Measurements from ENCODE around the gene WDR90.

The WDR90 gene

GRCh38 chr16:714558-715476 lies 65.7 kb downstream of the WDR90 start, which contains the start of gene METRN:
Gene METRN, plus strand, starts transcription at chr16:715118. Its CDS starts 172 bp downstream, at chr16:715290.
- Histone ChIP-seq H4K91ac (ENCODE audit: low read depth, low read length, poor library complexity) (peak within 1 kb of the TSS; percentile 85), H2AK5ac (ENCODE audit: low read depth, low read length) (peak within 1 kb of the TSS; percentile 100), H3K4ac (ENCODE audit: low read length) (peak within 1 kb of the TSS; percentile 100), H2BK15ac (ENCODE audit: low read length) (peak within 1 kb of the TSS; percentile 99), H2BK120ac (ENCODE audit: low read depth, low read length) (peak within 1 kb of the TSS; percentile 100), H2AFZ (ENCODE audit: low read length) (peak within 1 kb of the TSS; percentile 90), H3K27ac (replicated peaks; ENCODE audit: low read length) (peak within 1 kb of the TSS; percentile 97), H3K9me3 (replicated peaks in 1 of 2; ENCODE audit: control insufficient read depth in 2 of 2, insufficient read depth in 1 of 2, low read depth in 1 of 2, low read length in 2 of 2) (no peaks in the 10 kb centered on the region), H3K36me3 (replicated peaks in 1 of 2; ENCODE audit: control insufficient read depth in 2 of 2, insufficient read depth in 2 of 2, low read length in 2 of 2) (peaks cover 11 to 28% of the 10 kb centered on the region in 2 donors), H4K8ac (ENCODE audit: low read depth, low read length) (peak within 1 kb of the TSS; percentile 86), H3K4me2 (ENCODE audit: insufficient read depth, low read length, poor library complexity, severe bottlenecking) (peak within 1 kb of the TSS; percentile 99), H3K4me3 (ENCODE audit: low read length in 2 of 2) (peak within 1 kb of the TSS; percentile 62 to 96), H3K79me1 (ENCODE audit: low read depth, low read length) (peaks cover 32% of the 10 kb centered on the region), H3K27me3 (ENCODE audit: control insufficient read depth in 3 of 3, insufficient read depth in 3 of 3, low read depth in 1 of 3, low read length in 3 of 3) (peaks cover 0 to 7% (median 0%) of the 10 kb centered on the region in 3 experiments), H3K23ac (ENCODE audit: low read depth, low read length, poor library complexity) (peak within 1 kb of the TSS; percentile 89), H2BK5ac (ENCODE audit: low read length) (peak within 1 kb of the TSS; percentile 100), H3K4me1 (ENCODE audit: control insufficient read depth in 2 of 2, insufficient read depth in 1 of 2, low read depth in 1 of 2, low read length in 2 of 2) (peaks cover 51 to 64% of the 10 kb centered on the region in 2 donors), H3K9ac (ENCODE audit: low read depth, low read length, poor library complexity) (peak within 1 kb of the TSS; percentile 98), H3K14ac (ENCODE audit: low read length) (peak within 1 kb of the TSS; percentile 71), H3K18ac (ENCODE audit: low read length) (peak within 1 kb of the TSS; percentile 100), H2BK12ac (ENCODE audit: low read length) (peak within 1 kb of the TSS; percentile 100)
- peak; percentile 87 for DNase-seq (ENCODE audit: low spot score)
- no CpG with 5 or more reads among the region's 108 CpGs for WGBS, 2 donors (ENCODE audit: extremely low coverage in 2 of 2, insufficient read length in 2 of 2, insufficient replicate concordance in 1 of 2)

GRCh38 chr16:715477-716199 lies 66.5 kb downstream of the WDR90 start:
- Histone ChIP-seq H4K8ac (ENCODE audit: low read depth, low read length) (peak overlapping the region; percentile 82), H3K4me2 (ENCODE audit: insufficient read depth, low read length, poor library complexity, severe bottlenecking) (peak overlapping the region; percentile 99), H2BK12ac (ENCODE audit: low read length) (peak overlapping the region; percentile 100), H3K79me1 (ENCODE audit: low read depth, low read length) (peaks cover 35% of the 10 kb centered on the region), H3K27me3 (ENCODE audit: control insufficient read depth in 3 of 3, insufficient read depth in 3 of 3, low read depth in 1 of 3, low read length in 3 of 3) (peaks cover 0 to 7% (median 0%) of the 10 kb centered on the region in 3 experiments), H3K14ac (ENCODE audit: low read length) (peak overlapping the region; percentile 71), H2BK5ac (ENCODE audit: low read length) (peak overlapping the region; percentile 100), H3K9me3 (replicated peaks in 1 of 2; ENCODE audit: control insufficient read depth in 2 of 2, insufficient read depth in 1 of 2, low read depth in 1 of 2, low read length in 2 of 2) (no peaks in the 10 kb centered on the region), H3K9ac (ENCODE audit: low read depth, low read length, poor library complexity) (peak overlapping the region; percentile 98), H3K4me3 (ENCODE audit: low read length in 2 of 2) (peak overlapping the region; percentile 62 to 96), H3K4me1 (ENCODE audit: control insufficient read depth in 2 of 2, insufficient read depth in 1 of 2, low read depth in 1 of 2, low read length in 2 of 2) (peaks cover 47 to 61% of the 10 kb centered on the region in 2 donors), H3K23ac (ENCODE audit: low read depth, low read length, poor library complexity) (peak overlapping the region; percentile 89), H2AK5ac (ENCODE audit: low read depth, low read length) (peak overlapping the region; percentile 100), H2AFZ (ENCODE audit: low read length) (no peak overlapping the region), H4K91ac (ENCODE audit: low read depth, low read length, poor library complexity) (no peak overlapping the region), H3K27ac (replicated peaks; ENCODE audit: low read length) (peak overlapping the region; percentile 97), H3K36me3 (replicated peaks in 1 of 2; ENCODE audit: control insufficient read depth in 2 of 2, insufficient read depth in 2 of 2, low read length in 2 of 2) (peaks cover 11 to 28% of the 10 kb centered on the region in 2 donors), H2BK15ac (ENCODE audit: low read length) (peak overlapping the region; percentile 99), H2BK120ac (ENCODE audit: low read depth, low read length) (peak overlapping the region; percentile 100), H3K18ac (ENCODE audit: low read length) (peak overlapping the region; percentile 100), H3K4ac (ENCODE audit: low read length) (peak overlapping the region; percentile 100)
- WGBS, 2 donors (ENCODE audit: extremely low coverage in 2 of 2, insufficient read length in 2 of 2, insufficient replicate concordance in 1 of 2): no CpG with 5 or more reads among the region's 74 CpGs
- no peak for DNase-seq (ENCODE audit: low spot score)

GRCh38 chr16:716200-716568 lies 67.0 kb downstream of the WDR90 start:
- no peak overlapping the region for H4K91ac ChIP-seq (ENCODE audit: low read depth, low read length, poor library complexity)
- peak overlapping the region; percentile 100 for H3K18ac ChIP-seq (ENCODE audit: low read length)
- peaks cover 11 to 28% of the 10 kb centered on the region in 2 donors for H3K36me3 ChIP-seq (replicated peaks in 1 of 2; ENCODE audit: control insufficient read depth in 2 of 2, insufficient read depth in 2 of 2, low read length in 2 of 2)
- peak; percentile 84 for DNase-seq (ENCODE audit: low spot score)
- peak overlapping the region; percentile 71 for H3K14ac ChIP-seq (ENCODE audit: low read length)
- H2BK5ac ChIP-seq (ENCODE audit: low read length): peak overlapping the region; percentile 100
- H3K27ac ChIP-seq (replicated peaks; ENCODE audit: low read length): peak overlapping the region; percentile 97
- peaks cover 44 to 55% of the 10 kb centered on the region in 2 donors for H3K4me1 ChIP-seq (ENCODE audit: control insufficient read depth in 2 of 2, insufficient read depth in 1 of 2, low read depth in 1 of 2, low read length in 2 of 2)
- peak overlapping the region; percentile 89 for H3K23ac ChIP-seq (ENCODE audit: low read depth, low read length, poor library complexity)
- no CpG with 5 or more reads among the region's 12 CpGs for WGBS, 2 donors (ENCODE audit: extremely low coverage in 2 of 2, insufficient read length in 2 of 2, insufficient replicate concordance in 1 of 2)
- H3K4ac ChIP-seq (ENCODE audit: low read length): peak overlapping the region; percentile 100
- H2AFZ ChIP-seq (ENCODE audit: low read length): no peak overlapping the region
- peak overlapping the region; percentile 82 for H4K8ac ChIP-seq (ENCODE audit: low read depth, low read length)
- H3K4me3 ChIP-seq (ENCODE audit: low read length in 2 of 2): peak overlapping the region; percentile 62 to 96
- no peaks in the 10 kb centered on the region for H3K9me3 ChIP-seq (replicated peaks in 1 of 2; ENCODE audit: control insufficient read depth in 2 of 2, insufficient read depth in 1 of 2, low read depth in 1 of 2, low read length in 2 of 2)
- peak overlapping the region; percentile 100 for H2AK5ac ChIP-seq (ENCODE audit: low read depth, low read length)
- H2BK15ac ChIP-seq (ENCODE audit: low read length): peak overlapping the region; percentile 100
- peak overlapping the region; percentile 100 for H2BK120ac ChIP-seq (ENCODE audit: low read depth, low read length)
- peaks cover 0 to 7% (median 0%) of the 10 kb centered on the region in 3 experiments for H3K27me3 ChIP-seq (ENCODE audit: control insufficient read depth in 3 of 3, insufficient read depth in 3 of 3, low read depth in 1 of 3, low read length in 3 of 3)
- H3K9ac ChIP-seq (ENCODE audit: low read depth, low read length, poor library complexity): peak overlapping the region; percentile 97
- peak overlapping the region; percentile 100 for H2BK12ac ChIP-seq (ENCODE audit: low read length)
- H3K4me2 ChIP-seq (ENCODE audit: insufficient read depth, low read length, poor library complexity, severe bottlenecking): peak overlapping the region; percentile 99
- peaks cover 38% of the 10 kb centered on the region for H3K79me1 ChIP-seq (ENCODE audit: low read depth, low read length)
